ENCODE data around the gene DLST.

DLST gene

GRCh38 chr14:74882103-74882920 is 596 bp downstream of the DLST start:
- H3K27me3 ChIP-seq (ENCODE audit: control insufficient read depth, insufficient read depth, low read length) = no peaks in the 10 kb centered on the region
- H3K27ac ChIP-seq = peak overlapping the region; percentile 79
- H3K4me1 ChIP-seq = peaks cover 28% of the 10 kb centered on the region
- H3K79me2 ChIP-seq = peaks cover 30% of the 10 kb centered on the region
- H3K4me2 ChIP-seq (ENCODE audit: low read length) = peak overlapping the region; percentile 96
- H3K9ac ChIP-seq = peak overlapping the region; percentile 47
- TF ChIP-seq CTCF (IDR thresholded peaks at IDR 0.05) = no peak
- H3K4me3 ChIP-seq (ENCODE audit: low read depth, low read length) = peak overlapping the region; percentile 89
- H3K36me3 ChIP-seq (ENCODE audit: control insufficient read depth, insufficient read depth, low read length) = no peaks in the 10 kb centered on the region
- H2AFZ ChIP-seq = peak overlapping the region; percentile 97
- no peaks in the 10 kb centered on the region for H3K9me3 ChIP-seq (ENCODE audit: control insufficient read depth, low read length)

- Histone ChIP-seq H3K9ac (no peak overlapping the region), H3K4me3 (ENCODE audit: low read depth, low read length) (no peak overlapping the region), H3K36me3 (ENCODE audit: control insufficient read depth, insufficient read depth, low read length) (no peaks in the 10 kb centered on the region), H3K4me1 (peaks cover 31% of the 10 kb centered on the region), H3K27ac (no peak overlapping the region), H3K27me3 (ENCODE audit: control insufficient read depth, insufficient read depth, low read length) (no peaks in the 10 kb centered on the region), H3K79me2 (peaks cover 30% of the 10 kb centered on the region), H2AFZ (no peak overlapping the region), H3K4me2 (ENCODE audit: low read length) (no peak overlapping the region), H3K9me3 (ENCODE audit: control insufficient read depth, low read length) (no peaks in the 10 kb centered on the region)
- no peak for TF ChIP-seq CTCF (IDR thresholded peaks at IDR 0.05)
Observed at GRCh38 chr14:74886001-74886400, 4.3 kb downstream of the DLST start.

GRCh38 chr14:74888164-74889158 is 6.7 kb downstream of the DLST start:
- no peaks in the 10 kb centered on the region for H3K36me3 ChIP-seq (ENCODE audit: control insufficient read depth, insufficient read depth, low read length)
- H3K9me3 ChIP-seq (ENCODE audit: control insufficient read depth, low read length) = no peaks in the 10 kb centered on the region
- H3K27me3 ChIP-seq (ENCODE audit: control insufficient read depth, insufficient read depth, low read length) = no peaks in the 10 kb centered on the region
- H2AFZ ChIP-seq = no peak overlapping the region
- H3K4me3 ChIP-seq (ENCODE audit: low read depth, low read length) = no peak overlapping the region
- H3K4me1 ChIP-seq = peaks cover 22% of the 10 kb centered on the region
- no peak overlapping the region for H3K9ac ChIP-seq
- peaks cover 19% of the 10 kb centered on the region for H3K79me2 ChIP-seq
- H3K27ac ChIP-seq = no peak overlapping the region
- no peak for TF ChIP-seq CTCF (IDR thresholded peaks at IDR 0.05)
- no peak overlapping the region for H3K4me2 ChIP-seq (ENCODE audit: low read length)

GRCh38 chr14:74890262-74890661 is 8.5 kb downstream of the DLST start:
- no peak overlapping the region for H3K27ac ChIP-seq
- H3K79me2 ChIP-seq = peaks cover 5% of the 10 kb centered on the region
- no peak for TF ChIP-seq CTCF (IDR thresholded peaks at IDR 0.05)
- H3K4me2 ChIP-seq (ENCODE audit: low read length) = no peak overlapping the region
- H3K4me3 ChIP-seq (ENCODE audit: low read depth, low read length) = no peak overlapping the region
- no peaks in the 10 kb centered on the region for H3K27me3 ChIP-seq (ENCODE audit: control insufficient read depth, insufficient read depth, low read length)
- H3K36me3 ChIP-seq (ENCODE audit: control insufficient read depth, insufficient read depth, low read length) = no peaks in the 10 kb centered on the region
- H2AFZ ChIP-seq = no peak overlapping the region
- H3K9me3 ChIP-seq (ENCODE audit: control insufficient read depth, low read length) = no peaks in the 10 kb centered on the region
- H3K9ac ChIP-seq = no peak overlapping the region
- H3K4me1 ChIP-seq = peaks cover 14% of the 10 kb centered on the region

Data from parathyroid adenoma (tissue), 2 donors.